Liver (tissue), 3 donors: ENCODE measurements around the gene GOPC.

ENCODE experiments used
- CTCF ChIP-seq: fragments of 150-350 bp; IDR thresholded peaks from 2 replicates; pipeline ENCODE4 v1.5.1; 2017; ENCODE audit warnings: improper control_type of control experiment, low read depth, low read length; ENCODE audit not compliant: missing input control
- EGR1 ChIP-seq, 2 donors: IDR thresholded peaks; 2 replicates each; pipeline ENCODE4 v1.6.1; 2016 to 2018; ENCODE audit warnings: antibody characterized with exemption in 2 of 2, low read depth in 2 of 2
- GABPA ChIP-seq, 2 donors: IDR thresholded peaks in 1 of 2; conservative IDR thresholded peaks in 1 of 2; 2 replicates each; pipeline ENCODE4 v1.6.1; 2016; ENCODE audit warnings: antibody characterized with exemption in 2 of 2, mild to moderate bottlenecking in 1 of 2, moderate library complexity in 1 of 2
- HNF4A ChIP-seq, 2 donors: conservative IDR thresholded peaks; 2 replicates each; pipeline ENCODE4 v1.6.1; 2016; ENCODE audit warnings: antibody characterized with exemption in 2 of 2, mild to moderate bottlenecking in 2 of 2
- JUND ChIP-seq, 2 donors: IDR thresholded peaks; 2 replicates each; pipeline ENCODE4 v1.6.1; 2016; ENCODE audit warnings: antibody characterized with exemption in 2 of 2
- RAD21 ChIP-seq, 2 donors: IDR thresholded peaks; 2 replicates each; pipeline ENCODE4 v1.6.1; 2016; ENCODE audit warnings: antibody characterized with exemption in 2 of 2, mild to moderate bottlenecking in 2 of 2
- REST ChIP-seq: IDR thresholded peaks from 2 replicates; pipeline ENCODE4 v1.6.1; 2016; ENCODE audit warnings: antibody characterized with exemption, mild to moderate bottlenecking
- RXRA ChIP-seq, 2 donors: IDR thresholded peaks; 2 replicates each; pipeline ENCODE4 v1.6.1; 2017 to 2018; ENCODE audit warnings: antibody characterized with exemption in 2 of 2, mild to moderate bottlenecking in 1 of 2
- SP1 ChIP-seq: IDR thresholded peaks from 2 replicates; pipeline ENCODE4 v1.6.1; 2018; ENCODE audit warnings: antibody characterized with exemption, mild to moderate bottlenecking
- TAF1 ChIP-seq: conservative IDR thresholded peaks from 2 replicates; pipeline ENCODE4 v1.6.1; 2016; ENCODE audit warnings: antibody characterized with exemption, mild to moderate bottlenecking
- YY1 ChIP-seq: IDR thresholded peaks from 2 replicates; pipeline ENCODE4 v1.6.1; 2016; ENCODE audit warnings: antibody characterized with exemption, mild to moderate bottlenecking
- ZBTB33 ChIP-seq: IDR thresholded peaks from 2 replicates; pipeline ENCODE4 v1.6.1; 2016; ENCODE audit warnings: antibody characterized with exemption
- TF ChIP-seq, protein P1 (sequence below): IDR thresholded peaks from 2 replicates; pipeline ENCODE4 v1.6.1; 2016; ENCODE audit warnings: antibody characterized with exemption
- TF ChIP-seq, protein P2 (sequence below): IDR thresholded peaks from 2 replicates; pipeline ENCODE4 v1.6.1; 2016; ENCODE audit warnings: antibody characterized with exemption
- donor health status: healthy.
- donor health status: healthy.

DNA sequence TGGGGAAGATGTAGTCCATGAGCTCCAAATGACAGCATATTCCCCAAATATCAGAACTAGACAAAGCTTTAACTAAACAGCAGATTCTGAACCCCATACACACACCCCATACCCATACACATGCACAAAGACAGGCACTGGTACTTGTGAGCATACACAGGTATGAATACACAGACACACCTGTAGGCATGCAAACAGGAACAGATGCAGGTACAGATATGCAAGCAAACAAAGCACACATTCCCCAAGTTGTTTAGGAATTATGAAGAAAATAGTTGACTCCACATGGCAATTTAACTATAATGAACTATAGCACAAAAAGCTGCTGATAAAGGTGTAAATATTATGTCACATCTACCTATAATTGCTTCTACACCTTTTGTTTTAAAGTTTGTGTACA is 16.7 kb downstream of the GOPC start:
- TF ChIP-seq CTCF, result no peak
- TF ChIP-seq TAF1, result no peak
- no peak for TF ChIP-seq ZBTB33
- TF ChIP-seq SP1, result no peak
- TF ChIP-seq YY1, result no peak
- TF ChIP-seq RAD21 (IDR thresholded peaks at IDR 0.05), result no peak
- TF ChIP-seq GABPA (IDR thresholded peaks at IDR 0.05 in 1 of 2, conservative IDR thresholded peaks at IDR 0.05 in 1 of 2), result no peak
- TF ChIP-seq REST, result no peak
- TF ChIP-seq EGR1 (IDR thresholded peaks at IDR 0.05; ENCODE audit: low read depth in 2 of 2), result no peak
- TF ChIP-seq, protein P1, sequence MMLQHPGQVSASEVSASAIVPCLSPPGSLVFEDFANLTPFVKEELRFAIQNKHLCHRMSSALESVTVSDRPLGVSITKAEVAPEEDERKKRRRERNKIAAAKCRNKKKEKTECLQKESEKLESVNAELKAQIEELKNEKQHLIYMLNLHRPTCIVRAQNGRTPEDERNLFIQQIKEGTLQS, result no peak
- TF ChIP-seq, protein P2, sequence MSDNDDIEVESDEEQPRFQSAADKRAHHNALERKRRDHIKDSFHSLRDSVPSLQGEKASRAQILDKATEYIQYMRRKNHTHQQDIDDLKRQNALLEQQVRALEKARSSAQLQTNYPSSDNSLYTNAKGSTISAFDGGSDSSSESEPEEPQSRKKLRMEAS, result no peak
- no peak for TF ChIP-seq RXRA (IDR thresholded peaks at IDR 0.05)
- TF ChIP-seq HNF4A (conservative IDR thresholded peaks at IDR 0.05), result no peak
- no peak for TF ChIP-seq JUND (IDR thresholded peaks at IDR 0.05)
